ENCODE measurements around the gene SST. TPM values are rescaled to one million over a fixed set of nuclear protein-coding genes. Genes with fewer than 3 reads are reported as not detected.

Gene SST
- polyA plus RNA-seq, 1 donor from 2014 or later = 9.7 TPM

DNA sequence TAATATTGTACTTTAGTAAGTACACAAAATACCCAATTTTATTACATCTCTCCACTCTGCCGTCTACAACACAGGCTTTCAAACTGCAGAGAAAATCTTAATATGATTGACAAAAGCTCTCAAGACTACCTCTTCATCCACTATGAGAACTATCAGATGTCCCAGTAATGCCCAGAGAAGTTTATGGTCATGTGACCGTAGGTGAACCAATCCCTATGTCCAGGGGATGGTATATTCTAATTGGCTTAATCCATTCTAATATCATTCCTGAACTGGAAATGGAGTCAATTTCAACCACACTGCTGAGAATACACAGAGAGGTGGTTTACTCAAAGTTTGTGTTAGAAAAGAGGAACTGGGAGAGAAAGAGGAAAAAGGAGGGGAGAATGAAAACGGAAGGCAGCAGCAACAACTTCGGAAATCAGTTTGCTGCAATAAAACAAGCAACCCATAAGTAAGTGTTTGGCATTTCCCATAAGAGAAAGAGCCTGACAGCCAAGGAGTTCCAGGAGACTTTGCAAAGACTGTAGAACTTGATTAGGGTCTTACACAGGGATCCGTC, 7.3 kb downstream of the SST start:
- no peaks in the 10 kb centered on the region for H3F3A ChIP-seq (ENCODE audit: insufficient read depth, low read length, poor library complexity, severe bottlenecking)
- H3K27ac ChIP-seq (ENCODE audit: low read length) = no peak overlapping the region
- no peak overlapping the region for H2AFZ ChIP-seq (ENCODE audit: low read depth, low read length)
- H3K27me3 ChIP-seq (ENCODE audit: insufficient read depth, low read depth, low read length) = peaks cover 9% of the 10 kb centered on the region
- H3K9me3 ChIP-seq (ENCODE audit: low read length) = no peaks in the 10 kb centered on the region
- no peak overlapping the region for H3K9ac ChIP-seq (ENCODE audit: low read length)
- H3K36me3 ChIP-seq (ENCODE audit: insufficient read depth, low read length) = no peaks in the 10 kb centered on the region
- H3K9me2 ChIP-seq (ENCODE audit: insufficient read depth, low read length) = no peaks in the 10 kb centered on the region
- H3K4me2 ChIP-seq (ENCODE audit: low read length) = no peak overlapping the region
- no peaks in the 10 kb centered on the region for H4K20me1 ChIP-seq (ENCODE audit: insufficient read depth)
- no peaks in the 10 kb centered on the region for H3K79me2 ChIP-seq (replicated peaks; ENCODE audit: insufficient read depth, low read length)
- TF ChIP-seq TAF1 (IDR thresholded peaks at IDR 0.05; ENCODE audit: low read depth) (no peak), POLR2AphosphoS5 (IDR thresholded peaks at IDR 0.05) (no peak), EP300 (conservative IDR thresholded peaks at IDR 0.05; ENCODE audit: poor library complexity, severe bottlenecking) (no peak), RAD21 (conservative IDR thresholded peaks at IDR 0.05) (no peak), MXI1 (conservative IDR thresholded peaks at IDR 0.05; ENCODE audit: poor library complexity, severe bottlenecking) (no peak), EZH2 (IDR thresholded peaks at IDR 0.05; ENCODE audit: borderline replicate concordance, insufficient read depth, low read length, poor library complexity, severe bottlenecking) (no peak), SMC3 (conservative IDR thresholded peaks at IDR 0.05; ENCODE audit: poor library complexity) (no peak)
- TF ChIP-seq, protein P1, sequence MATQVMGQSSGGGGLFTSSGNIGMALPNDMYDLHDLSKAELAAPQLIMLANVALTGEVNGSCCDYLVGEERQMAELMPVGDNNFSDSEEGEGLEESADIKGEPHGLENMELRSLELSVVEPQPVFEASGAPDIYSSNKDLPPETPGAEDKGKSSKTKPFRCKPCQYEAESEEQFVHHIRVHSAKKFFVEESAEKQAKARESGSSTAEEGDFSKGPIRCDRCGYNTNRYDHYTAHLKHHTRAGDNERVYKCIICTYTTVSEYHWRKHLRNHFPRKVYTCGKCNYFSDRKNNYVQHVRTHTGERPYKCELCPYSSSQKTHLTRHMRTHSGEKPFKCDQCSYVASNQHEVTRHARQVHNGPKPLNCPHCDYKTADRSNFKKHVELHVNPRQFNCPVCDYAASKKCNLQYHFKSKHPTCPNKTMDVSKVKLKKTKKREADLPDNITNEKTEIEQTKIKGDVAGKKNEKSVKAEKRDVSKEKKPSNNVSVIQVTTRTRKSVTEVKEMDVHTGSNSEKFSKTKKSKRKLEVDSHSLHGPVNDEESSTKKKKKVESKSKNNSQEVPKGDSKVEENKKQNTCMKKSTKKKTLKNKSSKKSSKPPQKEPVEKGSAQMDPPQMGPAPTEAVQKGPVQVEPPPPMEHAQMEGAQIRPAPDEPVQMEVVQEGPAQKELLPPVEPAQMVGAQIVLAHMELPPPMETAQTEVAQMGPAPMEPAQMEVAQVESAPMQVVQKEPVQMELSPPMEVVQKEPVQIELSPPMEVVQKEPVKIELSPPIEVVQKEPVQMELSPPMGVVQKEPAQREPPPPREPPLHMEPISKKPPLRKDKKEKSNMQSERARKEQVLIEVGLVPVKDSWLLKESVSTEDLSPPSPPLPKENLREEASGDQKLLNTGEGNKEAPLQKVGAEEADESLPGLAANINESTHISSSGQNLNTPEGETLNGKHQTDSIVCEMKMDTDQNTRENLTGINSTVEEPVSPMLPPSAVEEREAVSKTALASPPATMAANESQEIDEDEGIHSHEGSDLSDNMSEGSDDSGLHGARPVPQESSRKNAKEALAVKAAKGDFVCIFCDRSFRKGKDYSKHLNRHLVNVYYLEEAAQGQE (IDR thresholded peaks at IDR 0.05; ENCODE audit: borderline replicate concordance) = no peak
- TF ChIP-seq, protein P2, sequence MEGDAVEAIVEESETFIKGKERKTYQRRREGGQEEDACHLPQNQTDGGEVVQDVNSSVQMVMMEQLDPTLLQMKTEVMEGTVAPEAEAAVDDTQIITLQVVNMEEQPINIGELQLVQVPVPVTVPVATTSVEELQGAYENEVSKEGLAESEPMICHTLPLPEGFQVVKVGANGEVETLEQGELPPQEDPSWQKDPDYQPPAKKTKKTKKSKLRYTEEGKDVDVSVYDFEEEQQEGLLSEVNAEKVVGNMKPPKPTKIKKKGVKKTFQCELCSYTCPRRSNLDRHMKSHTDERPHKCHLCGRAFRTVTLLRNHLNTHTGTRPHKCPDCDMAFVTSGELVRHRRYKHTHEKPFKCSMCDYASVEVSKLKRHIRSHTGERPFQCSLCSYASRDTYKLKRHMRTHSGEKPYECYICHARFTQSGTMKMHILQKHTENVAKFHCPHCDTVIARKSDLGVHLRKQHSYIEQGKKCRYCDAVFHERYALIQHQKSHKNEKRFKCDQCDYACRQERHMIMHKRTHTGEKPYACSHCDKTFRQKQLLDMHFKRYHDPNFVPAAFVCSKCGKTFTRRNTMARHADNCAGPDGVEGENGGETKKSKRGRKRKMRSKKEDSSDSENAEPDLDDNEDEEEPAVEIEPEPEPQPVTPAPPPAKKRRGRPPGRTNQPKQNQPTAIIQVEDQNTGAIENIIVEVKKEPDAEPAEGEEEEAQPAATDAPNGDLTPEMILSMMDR (IDR thresholded peaks at IDR 0.05; ENCODE audit: poor library complexity, severe bottlenecking) = no peak
- H3K4me3 ChIP-seq (ENCODE audit: low read length) = no peak overlapping the region

DNA sequence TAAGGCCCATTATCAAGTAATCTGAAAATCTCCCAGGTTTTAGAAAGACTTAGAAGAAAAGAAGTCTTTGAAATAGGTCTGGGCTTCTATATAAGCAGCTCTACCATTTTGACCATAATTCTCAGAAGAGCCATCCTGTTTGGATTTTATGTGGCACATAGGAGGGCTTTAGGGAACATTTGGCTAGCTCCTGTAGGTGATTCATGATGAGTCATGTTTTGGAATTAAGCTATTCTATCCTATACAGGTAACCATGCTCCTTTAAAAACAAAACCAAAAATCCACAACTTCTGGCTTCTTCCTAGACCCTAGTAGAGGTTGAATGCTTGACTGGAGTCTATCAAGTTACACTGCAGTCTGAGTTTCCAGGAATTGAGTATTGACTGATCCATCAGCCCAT, 8.9 kb downstream of the SST start:
- Histone ChIP-seq H2AFZ (ENCODE audit: low read depth, low read length) (no peak overlapping the region), H3K9me2 (ENCODE audit: insufficient read depth, low read length) (no peaks in the 10 kb centered on the region), H3K9ac (ENCODE audit: low read length) (no peak overlapping the region), H4K20me1 (ENCODE audit: insufficient read depth) (no peaks in the 10 kb centered on the region), H3F3A (ENCODE audit: insufficient read depth, low read length, poor library complexity, severe bottlenecking) (no peaks in the 10 kb centered on the region), H3K4me3 (ENCODE audit: low read length) (no peak overlapping the region), H3K27me3 (ENCODE audit: insufficient read depth, low read depth, low read length) (no peaks in the 10 kb centered on the region), H3K9me3 (ENCODE audit: low read length) (no peaks in the 10 kb centered on the region), H3K4me2 (ENCODE audit: low read length) (no peak overlapping the region), H3K36me3 (ENCODE audit: insufficient read depth, low read length) (no peaks in the 10 kb centered on the region), H3K27ac (ENCODE audit: low read length) (no peak overlapping the region), H3K79me2 (replicated peaks; ENCODE audit: insufficient read depth, low read length) (no peaks in the 10 kb centered on the region)
- no peak for TF ChIP-seq MXI1 (conservative IDR thresholded peaks at IDR 0.05; ENCODE audit: poor library complexity, severe bottlenecking)
- no peak for TF ChIP-seq EZH2 (IDR thresholded peaks at IDR 0.05; ENCODE audit: borderline replicate concordance, insufficient read depth, low read length, poor library complexity, severe bottlenecking)
- no peak for TF ChIP-seq TAF1 (IDR thresholded peaks at IDR 0.05; ENCODE audit: low read depth)
- TF ChIP-seq SMC3 (conservative IDR thresholded peaks at IDR 0.05; ENCODE audit: poor library complexity) = no peak
- TF ChIP-seq EP300 (conservative IDR thresholded peaks at IDR 0.05; ENCODE audit: poor library complexity, severe bottlenecking) = no peak
- TF ChIP-seq, protein P2 (IDR thresholded peaks at IDR 0.05; ENCODE audit: poor library complexity, severe bottlenecking) = no peak
- no peak for TF ChIP-seq RAD21 (conservative IDR thresholded peaks at IDR 0.05)
- no peak for TF ChIP-seq POLR2AphosphoS5 (IDR thresholded peaks at IDR 0.05)
- TF ChIP-seq, protein P1 (IDR thresholded peaks at IDR 0.05; ENCODE audit: borderline replicate concordance) = no peak

Data from neural cell (in vitro differentiated cells).